H9 (cell line): Measurements from ENCODE around the gene POLQ. TPM values are rescaled to one million over a fixed set of nuclear protein-coding genes. Genes with fewer than 3 reads are reported as not detected.

ENCODE experiments used
- DNase-seq: peaks from one replicate; pipeline ENCODE4 v3.0.0-alpha.2; 2017
- H2AFZ ChIP-seq: one replicate; pipeline ENCODE4 v1.6.1; 2013; ENCODE audit warnings: mild to moderate bottlenecking, low read length, control low read depth, moderate library complexity
- H2AK5ac ChIP-seq: 2 replicates; pipeline ENCODE4 v1.6.1; 2013; ENCODE audit warnings: low read length, control low read depth, mixed read lengths; ENCODE audit not compliant: insufficient read length
- H2BK120ac ChIP-seq: one replicate; pipeline ENCODE4 v1.6.1; 2013; ENCODE audit warnings: low read depth, mild to moderate bottlenecking, low read length, control low read depth, inconsistent platforms; ENCODE audit not compliant: poor library complexity, severe bottlenecking
- H2BK12ac ChIP-seq: 2 replicates; pipeline ENCODE4 v1.6.1; 2013; ENCODE audit warnings: low read length, control low read depth, mixed read lengths, low read depth; ENCODE audit not compliant: insufficient read length
- H2BK15ac ChIP-seq: 2 replicates; pipeline ENCODE4 v1.6.1; 2013; ENCODE audit warnings: low read depth, low read length, control low read depth
- H2BK20ac ChIP-seq: one replicate; pipeline ENCODE4 v1.6.1; 2013; ENCODE audit warnings: low read depth, mild to moderate bottlenecking, low read length, control low read depth, inconsistent platforms; ENCODE audit not compliant: poor library complexity, severe bottlenecking
- H2BK5ac ChIP-seq: 2 replicates; pipeline ENCODE4 v1.6.1; 2013; ENCODE audit warnings: low read length, control low read depth, mixed read lengths; ENCODE audit not compliant: insufficient read length
- H3K14ac ChIP-seq: 2 replicates; pipeline ENCODE4 v1.6.1; 2013; ENCODE audit warnings: low read length, control low read depth; ENCODE audit not compliant: insufficient read depth
- H3K18ac ChIP-seq: 2 replicates; pipeline ENCODE4 v1.6.1; 2013; ENCODE audit warnings: low read depth, mild to moderate bottlenecking, mixed read lengths, low read length, control low read depth; ENCODE audit not compliant: insufficient read length
- H3K23ac ChIP-seq: 2 replicates; pipeline ENCODE4 v1.6.1; 2013; ENCODE audit warnings: low read length, control low read depth, mixed read lengths, low read depth; ENCODE audit not compliant: insufficient read length
- H3K23me2 ChIP-seq: 2 replicates; pipeline ENCODE4 v1.6.1; 2013; ENCODE audit warnings: low read depth, mild to moderate bottlenecking, mixed read lengths, low read length, control low read depth; ENCODE audit not compliant: insufficient read length, poor library complexity, severe bottlenecking
- H3K27ac ChIP-seq: 2 replicates; pipeline ENCODE4 v1.5.1; 2013; ENCODE audit warnings: low read length, control low read depth, mixed read lengths, low read depth; ENCODE audit not compliant: insufficient read length
- H3K27me3 ChIP-seq: 2 replicates; pipeline ENCODE4 v1.6.1; 2013; ENCODE audit warnings: low read length, control low read depth, inconsistent platforms; ENCODE audit not compliant: insufficient read depth
- H3K4ac ChIP-seq: 2 replicates; pipeline ENCODE4 v1.6.1; 2013; ENCODE audit warnings: low read depth, mild to moderate bottlenecking, control low read depth, inconsistent platforms, low read length, moderate library complexity
- H3K4me1 ChIP-seq: 2 replicates; pipeline ENCODE4 v1.6.1; 2013; ENCODE audit warnings: low read length, control low read depth, inconsistent platforms; ENCODE audit not compliant: insufficient read depth
- H3K4me2 ChIP-seq: 2 replicates; pipeline ENCODE4 v1.6.1; 2013; ENCODE audit warnings: low read length, control low read depth, mixed read lengths; ENCODE audit not compliant: insufficient read length, insufficient read depth
- H3K56ac ChIP-seq: 2 replicates; pipeline ENCODE4 v1.6.1; 2013; ENCODE audit warnings: low read depth, mild to moderate bottlenecking, mixed read lengths, low read length, control low read depth; ENCODE audit not compliant: insufficient read length
- H3K79me1 ChIP-seq: 2 replicates; pipeline ENCODE4 v1.6.1; 2013; ENCODE audit warnings: low read depth, mild to moderate bottlenecking, moderate library complexity, low read length, control low read depth, inconsistent platforms; ENCODE audit not compliant: insufficient read depth, poor library complexity, severe bottlenecking
- H3K79me2 ChIP-seq: 2 replicates; pipeline ENCODE4 v1.6.1; 2013; ENCODE audit warnings: low read length, control low read depth, inconsistent platforms; ENCODE audit not compliant: insufficient read depth
- H3K9ac ChIP-seq: 2 replicates; pipeline ENCODE4 v1.6.1; 2013; ENCODE audit warnings: low read length, control low read depth, mixed read lengths; ENCODE audit not compliant: insufficient read length; ENCODE audit errors: extremely low read depth
- H3K9me3 ChIP-seq: one replicate; pipeline ENCODE4 v1.6.1; 2013; ENCODE audit warnings: low read depth, low read length, inconsistent platforms; ENCODE audit not compliant: control insufficient read depth
- H3T11ph ChIP-seq: one replicate; pipeline ENCODE4 v1.6.1; 2013; ENCODE audit warnings: mild to moderate bottlenecking, low read length, control low read depth, inconsistent platforms
- H4K20me1 ChIP-seq: one replicate; pipeline ENCODE4 v1.6.1; 2013; ENCODE audit not compliant: control insufficient read depth, insufficient read length, insufficient read depth
- H4K5ac ChIP-seq: 2 replicates; pipeline ENCODE4 v1.6.1; 2013; ENCODE audit warnings: low read depth, mild to moderate bottlenecking, mixed read lengths, low read length, control low read depth; ENCODE audit not compliant: insufficient read length
- H4K8ac ChIP-seq: replicated peaks from 2 replicates; pipeline ENCODE4 v1.6.1; 2013; ENCODE audit warnings: low read length, control low read depth, mixed read lengths, low read depth; ENCODE audit not compliant: insufficient read length
- H4K91ac ChIP-seq: 2 replicates; pipeline ENCODE4 v1.6.1; 2013; ENCODE audit warnings: low read depth, mild to moderate bottlenecking, moderate library complexity, mixed read lengths, low read length, control low read depth; ENCODE audit not compliant: insufficient read length
- H3K27ac Mint-ChIP-seq, 3 experiments: 2 replicates in 2 of 3; 3 replicates in 1 of 3; pipeline ENCODE4 v1.8.0; 2020 to 2021; ENCODE audit warnings: mixed read lengths in 3 of 3, mild to moderate bottlenecking in 1 of 3, moderate library complexity in 1 of 3
- H3K27me3 Mint-ChIP-seq: 2 replicates; pipeline ENCODE4 v1.8.0; 2021; ENCODE audit warnings: low read depth, mild to moderate bottlenecking, moderate library complexity, mixed read lengths
- H3K36me3 Mint-ChIP-seq, 3 experiments: 2 replicates in 2 of 3; 3 replicates in 1 of 3; pipeline ENCODE4 v1.8.0; 2020 to 2021; ENCODE audit warnings: low read depth in 3 of 3, mixed read lengths in 3 of 3; ENCODE audit not compliant: insufficient read depth in 1 of 3
- H3K4me1 Mint-ChIP-seq, 2 experiments: 2 replicates each; pipeline ENCODE4 v1.8.0; 2020; ENCODE audit warnings: mixed read lengths in 2 of 2
- H3K4me3 Mint-ChIP-seq, 2 experiments: 2 replicates in 1 of 2; 3 replicates in 1 of 2; pipeline ENCODE4 v1.8.0; 2020 to 2021; ENCODE audit warnings: mild to moderate bottlenecking in 2 of 2, mixed read lengths in 2 of 2, moderate library complexity in 1 of 2
- H3K9me3 Mint-ChIP-seq, 2 experiments: 2 replicates in 1 of 2; 3 replicates in 1 of 2; pipeline ENCODE4 v1.8.0; 2020; ENCODE audit warnings: mild to moderate bottlenecking in 2 of 2, mixed read lengths in 2 of 2, moderate library complexity in 1 of 2
- WGBS: extraction: QIAGEN DNeasy Blood & Tissue Kit; methylation state at CpG from one replicate; pipeline ENCODE4 v1.1.7; 2013; ENCODE audit warnings: missing lambda C conversion rate, low lambda C conversion rate, mixed read lengths; ENCODE audit not compliant: insufficient read length; ENCODE audit errors: extremely low coverage; 5-methylcytosine and 5-hydroxymethylcytosine counted together
- total RNA-seq: library from RNA; stranded (reverse); gene quantifications from 2 replicates; pipeline ENCODE4 v1.2.1, GENCODE V29; 2021
- TF ChIP-seq, protein P1 (sequence below): fragments of 200-600 bp; sonication (generic); conservative IDR thresholded peaks from 3 replicates; pipeline ENCODE4 v1.8.0; 2021; ENCODE audit warnings: antibody characterized with exemption, mild to moderate bottlenecking

The POLQ gene
- total RNA-seq, 1 experiment from 2014 or later, result 15.4 TPM

DNA sequence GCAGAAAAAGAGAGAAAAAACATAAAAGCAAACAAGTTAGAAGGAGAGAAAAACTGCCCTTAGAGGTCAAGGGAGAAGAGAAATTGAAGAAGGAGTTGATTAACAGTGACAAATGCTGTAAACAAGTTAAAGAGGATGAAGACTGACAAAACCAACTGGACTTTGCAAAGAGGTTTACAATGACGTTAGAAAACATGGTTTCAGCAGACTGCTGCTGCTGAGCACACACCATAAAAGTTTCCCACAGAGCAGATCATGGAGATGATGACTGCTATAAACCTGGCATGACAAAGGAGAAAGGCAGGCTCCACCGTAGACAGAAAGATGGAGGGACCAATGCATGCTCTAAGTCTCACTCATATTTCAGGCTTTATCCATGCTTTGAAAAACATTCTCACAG, 78.7 kb downstream of the POLQ start:
- no peaks in the 10 kb centered on the region for H3K4me1 Mint-ChIP-seq
- no CpG with 5 or more reads among the region's 2 CpGs for WGBS
- H3K27ac Mint-ChIP-seq, result no peak overlapping the region
- H3K79me1 ChIP-seq, result no peaks in the 10 kb centered on the region
- no peak overlapping the region for H4K8ac ChIP-seq
- H3K9ac ChIP-seq, result no peak overlapping the region
- TF ChIP-seq, protein P1, sequence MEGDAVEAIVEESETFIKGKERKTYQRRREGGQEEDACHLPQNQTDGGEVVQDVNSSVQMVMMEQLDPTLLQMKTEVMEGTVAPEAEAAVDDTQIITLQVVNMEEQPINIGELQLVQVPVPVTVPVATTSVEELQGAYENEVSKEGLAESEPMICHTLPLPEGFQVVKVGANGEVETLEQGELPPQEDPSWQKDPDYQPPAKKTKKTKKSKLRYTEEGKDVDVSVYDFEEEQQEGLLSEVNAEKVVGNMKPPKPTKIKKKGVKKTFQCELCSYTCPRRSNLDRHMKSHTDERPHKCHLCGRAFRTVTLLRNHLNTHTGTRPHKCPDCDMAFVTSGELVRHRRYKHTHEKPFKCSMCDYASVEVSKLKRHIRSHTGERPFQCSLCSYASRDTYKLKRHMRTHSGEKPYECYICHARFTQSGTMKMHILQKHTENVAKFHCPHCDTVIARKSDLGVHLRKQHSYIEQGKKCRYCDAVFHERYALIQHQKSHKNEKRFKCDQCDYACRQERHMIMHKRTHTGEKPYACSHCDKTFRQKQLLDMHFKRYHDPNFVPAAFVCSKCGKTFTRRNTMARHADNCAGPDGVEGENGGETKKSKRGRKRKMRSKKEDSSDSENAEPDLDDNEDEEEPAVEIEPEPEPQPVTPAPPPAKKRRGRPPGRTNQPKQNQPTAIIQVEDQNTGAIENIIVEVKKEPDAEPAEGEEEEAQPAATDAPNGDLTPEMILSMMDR, result no peak
- no peaks in the 10 kb centered on the region for H3K23me2 ChIP-seq
- H2BK120ac ChIP-seq, result no peak overlapping the region
- H3K27me3 ChIP-seq, result no peaks in the 10 kb centered on the region
- H3K4me1 ChIP-seq, result no peaks in the 10 kb centered on the region
- H3K79me2 ChIP-seq, result no peaks in the 10 kb centered on the region
- no peak overlapping the region for H3K27ac ChIP-seq
- no peak overlapping the region for H2BK5ac ChIP-seq
- H4K20me1 ChIP-seq, result no peaks in the 10 kb centered on the region
- H3K56ac ChIP-seq, result no peak overlapping the region
- no peak overlapping the region for H3K14ac ChIP-seq
- no peaks in the 10 kb centered on the region for H3K9me3 Mint-ChIP-seq
- H3K18ac ChIP-seq, result no peak overlapping the region
- no peak overlapping the region for H2BK12ac ChIP-seq
- no peak overlapping the region for H3K4me2 ChIP-seq
- H2AK5ac ChIP-seq, result no peak overlapping the region
- H4K91ac ChIP-seq, result no peak overlapping the region
- no peak overlapping the region for H2AFZ ChIP-seq
- H4K5ac ChIP-seq, result no peak overlapping the region
- no peak overlapping the region for H3K4me3 Mint-ChIP-seq
- H3K9me3 ChIP-seq, result no peaks in the 10 kb centered on the region
- H2BK20ac ChIP-seq, result no peak overlapping the region
- no peak overlapping the region for H3K23ac ChIP-seq
- H3K27me3 Mint-ChIP-seq, result no peaks in the 10 kb centered on the region
- no peak overlapping the region for H3K4ac ChIP-seq
- no peak overlapping the region for H2BK15ac ChIP-seq
- H3T11ph ChIP-seq, result no peak overlapping the region
- H3K36me3 Mint-ChIP-seq, result peaks cover 26 to 56% (median 39%) of the 10 kb centered on the region in 3 experiments
- DNase-seq, result no peak
